C4-2B (cell line): ENCODE data around the gene PEMT.

ENCODE experiments used
- CTCF ChIP-seq: fragments of 450-650 bp; conservative IDR thresholded peaks from 2 replicates; pipeline ENCODE4 v1.5.1; 2017; ENCODE audit warnings: mild to moderate bottlenecking
- ZFX ChIP-seq: fragments of 450-650 bp; IDR thresholded peaks from 2 replicates; pipeline ENCODE4 v1.6.1; 2017

GRCh38 chr17:17474341-17474740 is 117.2 kb downstream of the PEMT start:
- TF ChIP-seq CTCF, result no peak
- TF ChIP-seq ZFX, result no peak
